Neural crest cell (in vitro differentiated cells): ENCODE measurements around the gene PRPF40B. TPM values are rescaled to one million over a fixed set of nuclear protein-coding genes. Genes with fewer than 3 reads are reported as not detected.

Experiments used
- DNase-seq: peaks from one replicate; pipeline ENCODE4 v3.0.0; 2021; ENCODE audit warnings: low read depth, mixed read lengths, low spot score
- H3K27ac Mint-ChIP-seq: one replicate; pipeline ENCODE4 v1.8.0; 2021; ENCODE audit warnings: mild to moderate bottlenecking, mixed read lengths; ENCODE audit not compliant: unreplicated experiment
- H3K27me3 Mint-ChIP-seq: 2 replicates; pipeline ENCODE4 v1.8.0; 2021; ENCODE audit warnings: low read depth, mild to moderate bottlenecking, mixed read lengths
- H3K36me3 Mint-ChIP-seq: 2 replicates; pipeline ENCODE4 v1.8.0; 2021; ENCODE audit warnings: low read depth, mild to moderate bottlenecking, mixed read lengths
- H3K4me1 Mint-ChIP-seq: 2 replicates; pipeline ENCODE4 v1.8.0; 2021; ENCODE audit warnings: mixed read lengths
- H3K4me3 Mint-ChIP-seq: one replicate; pipeline ENCODE4 v1.8.0; 2021; ENCODE audit warnings: mild to moderate bottlenecking, mixed read lengths
- H3K9me3 Mint-ChIP-seq: 2 replicates; pipeline ENCODE4 v1.8.0; 2021; ENCODE audit warnings: mixed read lengths
- total RNA-seq: library from RNA; stranded (reverse); gene quantifications from 2 replicates; pipeline ENCODE4 v1.2.1, GENCODE V29; 2021
- TF ChIP-seq, protein P1 (sequence below): fragments of 200-600 bp; sonication (generic); conservative IDR thresholded peaks from 2 replicates; pipeline ENCODE4 v1.5.0; 2021; ENCODE audit warnings: antibody characterized with exemption, mild to moderate bottlenecking

PRPF40B gene
- total RNA-seq, 1 donor from 2014 or later = 27.0 TPM

DNA sequence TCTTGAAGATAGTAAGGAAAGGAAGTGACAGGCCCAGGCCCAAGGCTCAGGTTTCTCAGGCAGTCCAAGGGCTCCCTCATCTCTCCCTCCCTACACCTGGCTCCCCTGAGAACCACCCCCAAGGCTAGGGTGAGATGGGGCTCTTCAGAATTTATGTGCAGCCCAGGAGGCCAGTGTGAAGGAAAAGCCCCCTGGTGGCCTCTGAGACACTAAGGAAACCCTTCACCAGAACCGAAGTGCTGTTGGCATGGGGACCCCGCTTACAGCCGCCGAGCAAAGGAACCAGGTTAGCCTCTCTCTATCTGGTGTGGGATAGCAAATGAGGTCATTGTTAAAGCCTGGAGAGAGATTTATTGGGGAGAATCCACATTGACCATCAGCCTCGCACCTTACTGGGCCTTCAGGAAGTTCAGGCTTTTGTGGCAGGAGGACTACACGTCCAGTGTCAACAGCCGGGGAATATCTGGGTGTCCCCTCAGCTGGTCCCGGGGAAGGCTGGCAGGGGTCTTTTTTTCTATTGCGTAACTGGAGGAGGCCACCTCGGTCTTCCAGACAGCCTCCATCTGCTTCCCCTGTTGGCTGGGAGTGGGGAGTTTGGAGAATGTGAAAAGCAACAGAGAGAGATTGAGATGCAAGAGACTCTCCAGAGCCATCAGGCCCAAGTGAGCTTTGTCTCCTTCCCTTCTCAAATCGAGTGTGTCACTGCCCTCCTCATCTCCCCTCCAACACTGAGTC lies 36.0 kb upstream of the PRPF40B start:
- Mint-ChIP-seq H3K4me1 (peaks cover 9% of the 10 kb centered on the region), H3K9me3 (no peaks in the 10 kb centered on the region), H3K27me3 (no peaks in the 10 kb centered on the region), H3K36me3 (no peaks in the 10 kb centered on the region), H3K4me3 (no peak overlapping the region), H3K27ac (peak overlapping the region; percentile 75)
- TF ChIP-seq, protein P1, sequence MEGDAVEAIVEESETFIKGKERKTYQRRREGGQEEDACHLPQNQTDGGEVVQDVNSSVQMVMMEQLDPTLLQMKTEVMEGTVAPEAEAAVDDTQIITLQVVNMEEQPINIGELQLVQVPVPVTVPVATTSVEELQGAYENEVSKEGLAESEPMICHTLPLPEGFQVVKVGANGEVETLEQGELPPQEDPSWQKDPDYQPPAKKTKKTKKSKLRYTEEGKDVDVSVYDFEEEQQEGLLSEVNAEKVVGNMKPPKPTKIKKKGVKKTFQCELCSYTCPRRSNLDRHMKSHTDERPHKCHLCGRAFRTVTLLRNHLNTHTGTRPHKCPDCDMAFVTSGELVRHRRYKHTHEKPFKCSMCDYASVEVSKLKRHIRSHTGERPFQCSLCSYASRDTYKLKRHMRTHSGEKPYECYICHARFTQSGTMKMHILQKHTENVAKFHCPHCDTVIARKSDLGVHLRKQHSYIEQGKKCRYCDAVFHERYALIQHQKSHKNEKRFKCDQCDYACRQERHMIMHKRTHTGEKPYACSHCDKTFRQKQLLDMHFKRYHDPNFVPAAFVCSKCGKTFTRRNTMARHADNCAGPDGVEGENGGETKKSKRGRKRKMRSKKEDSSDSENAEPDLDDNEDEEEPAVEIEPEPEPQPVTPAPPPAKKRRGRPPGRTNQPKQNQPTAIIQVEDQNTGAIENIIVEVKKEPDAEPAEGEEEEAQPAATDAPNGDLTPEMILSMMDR = no peak
- DNase-seq = no peak

DNA sequence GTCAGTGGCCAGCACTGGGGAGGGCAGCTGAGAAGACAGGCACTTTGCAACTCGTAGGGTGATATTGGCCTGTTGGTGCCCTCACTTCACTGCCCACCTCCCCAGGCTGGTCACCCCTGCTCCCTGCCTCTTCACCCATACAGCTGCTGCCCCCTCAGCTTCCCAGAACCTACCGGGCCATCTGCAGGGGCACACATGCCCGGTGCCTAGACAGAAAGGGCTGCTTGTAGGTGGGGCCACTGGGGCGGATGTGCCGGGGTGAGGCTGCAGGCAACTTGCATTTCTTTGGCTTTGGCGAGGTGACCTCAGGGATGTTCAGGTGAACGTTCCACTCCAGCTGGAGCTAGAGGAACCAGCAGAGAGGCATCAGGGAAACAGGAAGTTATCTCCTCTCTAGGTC lies 35.1 kb upstream of the PRPF40B start:
- Mint-ChIP-seq H3K9me3 (no peaks in the 10 kb centered on the region), H3K36me3 (no peaks in the 10 kb centered on the region), H3K4me3 (no peak overlapping the region), H3K27ac (peak overlapping the region; percentile 29), H3K4me1 (peaks cover 5% of the 10 kb centered on the region), H3K27me3 (no peaks in the 10 kb centered on the region)
- no peak for DNase-seq
- TF ChIP-seq, protein P1 = no peak

DNA sequence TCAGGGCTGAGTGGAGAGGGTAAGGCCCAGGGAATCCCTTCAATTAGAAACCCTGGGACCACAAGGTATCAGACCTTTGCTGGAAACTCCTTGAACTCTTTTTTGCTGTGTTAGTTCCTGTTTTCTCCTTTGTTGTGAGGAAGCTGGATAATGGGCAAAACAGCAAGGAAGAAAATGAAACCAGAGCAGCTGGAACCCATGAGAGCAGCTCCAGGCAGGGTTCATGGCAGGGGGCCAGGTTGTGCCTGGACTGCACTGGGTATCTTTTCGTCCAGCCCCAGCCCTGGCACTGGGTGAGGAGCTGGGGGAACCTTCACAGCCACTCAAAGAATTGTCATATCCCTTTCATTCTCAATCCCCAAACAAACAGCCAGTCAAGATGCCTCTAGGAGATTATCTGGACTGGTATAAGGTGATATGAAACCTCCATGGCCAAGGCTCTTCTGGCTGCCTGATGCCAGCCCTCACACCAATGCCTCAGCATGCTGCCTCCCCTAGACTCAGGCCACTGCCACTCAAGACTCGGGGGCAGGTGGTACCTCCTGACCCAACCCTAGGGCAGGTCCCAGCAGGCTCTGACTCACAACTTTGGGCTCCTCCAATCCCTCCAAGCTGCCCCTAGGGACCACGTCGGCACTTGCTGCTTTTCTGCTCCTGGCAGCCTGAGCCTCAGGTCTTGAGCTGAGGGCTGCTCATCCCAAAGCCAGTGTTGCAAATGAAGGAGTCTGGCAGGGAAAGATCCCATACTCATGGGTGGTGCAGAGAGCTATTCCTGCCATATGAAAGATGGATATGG lies 34.4 kb upstream of the PRPF40B start:
- peaks cover 1% of the 10 kb centered on the region for H3K36me3 Mint-ChIP-seq
- H3K27me3 Mint-ChIP-seq = no peaks in the 10 kb centered on the region
- no peaks in the 10 kb centered on the region for H3K9me3 Mint-ChIP-seq
- no peak for DNase-seq
- no peak overlapping the region for H3K4me3 Mint-ChIP-seq
- H3K4me1 Mint-ChIP-seq = peaks cover 5% of the 10 kb centered on the region
- TF ChIP-seq, protein P1 = no peak
- H3K27ac Mint-ChIP-seq = no peak overlapping the region

DNA sequence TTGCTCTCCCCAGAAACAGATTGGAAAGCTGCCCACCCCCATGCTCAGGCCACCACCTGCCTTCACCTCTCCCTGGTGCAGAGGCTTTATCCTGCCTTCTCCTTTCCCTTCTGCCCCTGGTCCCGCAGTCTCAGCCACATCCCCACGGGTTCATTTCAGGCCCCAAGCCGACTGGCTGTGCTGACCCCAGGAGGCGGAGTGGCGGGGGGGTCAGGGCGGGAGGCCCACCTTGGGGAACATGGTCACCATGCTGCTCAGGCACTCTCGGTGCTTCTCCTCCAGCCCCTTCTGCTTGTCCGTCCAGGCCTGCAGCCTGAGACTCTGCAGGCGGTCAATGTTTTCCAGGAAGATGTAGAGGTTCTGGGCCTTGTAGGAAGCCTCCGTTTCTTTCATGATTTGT lies 24.8 kb upstream of the PRPF40B start:
- no peak for DNase-seq
- Mint-ChIP-seq H3K4me3 (no peak overlapping the region), H3K27ac (peak overlapping the region; percentile 10), H3K36me3 (peaks cover 12% of the 10 kb centered on the region), H3K27me3 (no peaks in the 10 kb centered on the region), H3K4me1 (no peaks in the 10 kb centered on the region), H3K9me3 (no peaks in the 10 kb centered on the region)
- TF ChIP-seq, protein P1 = no peak

DNA sequence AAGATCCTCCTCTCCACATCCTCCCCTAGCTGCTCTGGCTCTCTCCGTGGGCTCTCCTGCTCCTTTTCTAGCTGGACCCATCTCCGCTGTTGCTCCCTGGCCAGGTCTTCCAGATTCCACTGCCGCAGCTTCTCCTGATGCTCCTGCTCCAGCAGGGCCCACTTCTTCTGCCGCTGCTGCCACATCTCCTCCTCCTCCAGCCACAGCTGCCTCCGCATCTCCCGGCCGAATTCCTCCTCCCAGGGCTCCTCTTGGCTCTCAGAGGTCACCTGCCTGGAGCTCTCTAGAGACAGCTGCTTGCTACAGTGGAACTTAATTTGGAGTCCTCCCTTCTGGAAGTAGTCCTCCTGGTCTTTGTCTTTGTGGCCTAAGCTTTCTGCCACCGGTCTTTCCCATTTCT lies 23.4 kb upstream of the PRPF40B start:
- H3K36me3 Mint-ChIP-seq = peaks cover 9% of the 10 kb centered on the region
- no peaks in the 10 kb centered on the region for H3K27me3 Mint-ChIP-seq
- H3K9me3 Mint-ChIP-seq = no peaks in the 10 kb centered on the region
- TF ChIP-seq, protein P1 = no peak
- no peak overlapping the region for H3K4me3 Mint-ChIP-seq
- no peak for DNase-seq
- H3K4me1 Mint-ChIP-seq = no peaks in the 10 kb centered on the region
- peak overlapping the region; percentile 92 for H3K27ac Mint-ChIP-seq
